Stimulated activated naive CD8-positive, alpha-beta T cell treated with anti-CD3 and anti-CD28 coated beads, Interleukin-15, Interleukin-2, amounts not matched to agents 100 U/mL and 50 U/mL, for 24 hours (primary cell): ENCODE results near the gene PODNL1.

Source experiments
- ATAC-seq: fragments of 150-1000 bp; cut with Tn5 transposase; one replicate; pipeline ENCODE4 v1.10.0; 2021
- DNase-seq: peaks from one replicate; pipeline ENCODE4 v3.0.0; 2021

PODNL1 gene

DNA sequence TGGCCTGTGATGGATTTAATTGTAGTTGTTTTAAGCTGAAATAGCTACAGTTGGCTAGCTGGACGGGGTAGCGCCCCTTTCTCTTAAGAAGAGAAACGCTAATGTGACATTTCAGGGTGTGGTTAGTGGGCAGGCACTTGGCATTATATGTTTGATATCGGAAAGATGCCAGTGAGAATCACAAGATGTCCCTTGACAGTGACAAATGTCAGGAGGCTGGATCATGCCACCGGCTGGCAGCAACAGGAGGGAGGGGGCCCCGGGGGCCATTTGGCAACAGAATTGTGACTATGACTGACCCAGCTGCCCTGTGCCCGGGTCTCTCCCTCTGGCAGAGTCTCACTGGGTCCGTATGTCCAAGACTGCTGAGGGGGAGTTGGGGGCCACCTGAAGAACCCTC lies 18.8 kb upstream of the PODNL1 start:
- DNase-seq: no peak
- no peak for ATAC-seq

DNA sequence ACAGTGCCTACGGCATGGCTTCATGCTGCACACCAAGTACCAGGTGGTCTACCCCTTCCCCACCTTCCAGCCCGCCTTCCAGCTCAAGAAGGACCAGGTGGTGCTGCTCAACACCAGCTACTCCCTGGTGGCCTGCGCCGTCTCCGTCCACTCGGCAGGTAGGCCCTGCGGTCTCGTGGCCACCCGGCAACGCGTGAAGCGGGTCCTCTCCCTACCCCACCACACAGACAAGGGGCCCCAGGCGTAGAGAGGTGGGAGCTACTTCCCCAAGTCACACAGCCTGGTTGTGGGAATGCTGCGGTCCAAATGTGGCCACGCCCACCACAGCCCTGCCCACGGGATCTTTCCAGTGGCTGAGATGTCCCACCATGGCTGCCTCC lies 18.1 kb upstream of the PODNL1 start:
- no peak for ATAC-seq
- DNase-seq: no peak

DNA sequence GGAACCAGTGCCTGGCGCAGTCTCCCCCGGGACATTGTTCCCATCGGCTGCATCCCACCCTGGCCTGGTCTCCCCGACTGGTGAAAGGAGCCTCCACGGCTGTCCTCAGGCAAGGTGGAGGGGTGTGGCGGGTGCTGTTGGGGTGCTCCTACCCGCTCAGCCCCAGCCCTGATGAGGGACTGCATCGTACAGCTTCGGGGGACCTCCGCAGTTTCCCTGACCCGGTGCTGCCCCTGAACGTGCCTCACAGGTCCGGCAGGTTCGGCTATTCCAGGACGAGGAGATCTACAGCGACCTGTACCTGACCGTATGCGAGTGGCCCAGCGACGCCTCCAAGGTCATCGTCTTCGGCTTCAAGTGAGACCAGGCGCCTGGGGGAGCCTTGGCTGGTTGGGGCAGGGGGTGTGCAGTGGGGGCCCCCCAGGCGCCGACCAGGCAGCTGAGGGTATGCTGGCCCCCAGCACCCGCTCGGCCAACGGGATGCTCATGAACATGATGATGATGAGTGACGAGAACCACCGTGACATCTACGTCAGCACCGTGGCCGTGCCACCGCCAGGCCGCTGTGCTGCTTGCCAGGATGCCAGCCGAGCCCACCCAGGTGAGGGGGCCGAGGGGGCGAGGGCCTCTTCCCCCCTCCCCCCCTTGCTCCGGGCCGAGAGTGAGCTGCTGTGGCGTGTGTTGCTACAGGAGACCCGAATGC lies 17.6 kb upstream of the PODNL1 start:
- ATAC-seq: no peak
- DNase-seq: no peak

DNA sequence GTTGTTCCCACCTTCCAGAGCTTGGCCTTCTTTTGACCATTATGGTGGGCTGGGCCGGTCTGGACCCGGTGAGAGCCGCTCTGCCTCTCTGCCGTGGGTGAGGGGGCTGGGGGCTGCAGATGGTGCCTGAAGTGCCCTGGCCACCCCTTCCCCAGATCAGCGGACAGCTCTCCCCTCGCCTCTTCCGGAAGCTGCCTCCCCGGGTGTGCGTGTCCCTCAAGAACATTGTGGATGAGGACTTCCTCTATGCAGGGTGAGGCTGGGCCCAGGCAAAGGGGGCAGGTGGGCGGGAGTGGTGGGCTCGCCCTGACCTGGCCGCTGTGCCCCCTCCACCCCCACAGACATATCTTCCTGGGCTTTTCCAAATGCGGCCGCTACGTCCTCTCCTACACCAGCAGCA lies 16.0 kb upstream of the PODNL1 start:
- no peak for DNase-seq
- no peak for ATAC-seq

DNA sequence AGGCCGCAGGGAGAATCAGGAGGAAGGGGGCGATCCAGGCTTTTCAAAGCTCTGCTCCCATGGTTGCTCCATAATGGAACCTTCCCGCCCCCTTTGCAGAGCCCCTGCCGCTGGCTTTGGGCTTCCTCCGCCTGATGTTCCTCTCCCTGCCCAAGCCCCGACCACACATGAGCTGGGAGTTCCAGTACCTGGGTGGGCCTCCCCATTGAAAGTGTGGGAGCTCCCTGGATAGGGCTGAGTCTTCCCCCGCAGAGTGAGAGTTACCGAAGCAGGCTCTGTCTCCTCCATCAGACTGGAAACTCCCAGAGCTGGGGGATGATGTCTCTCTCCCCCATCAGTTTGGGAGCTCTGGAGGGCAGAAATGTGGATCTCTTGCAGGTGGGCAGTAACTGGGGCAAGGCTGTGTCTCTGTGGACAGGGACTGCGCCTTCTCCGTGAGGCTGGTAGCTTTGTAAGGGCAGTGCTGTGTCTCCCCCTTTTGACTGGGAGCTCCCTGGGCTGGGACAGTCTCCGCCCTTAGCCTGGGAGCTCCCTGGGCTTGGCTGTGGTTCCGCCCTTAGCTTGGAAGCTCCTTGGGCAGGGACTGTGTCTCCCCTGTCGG lies 14.8 kb upstream of the PODNL1 start:
- no peak for ATAC-seq
- peak; percentile 15 for DNase-seq

DNA sequence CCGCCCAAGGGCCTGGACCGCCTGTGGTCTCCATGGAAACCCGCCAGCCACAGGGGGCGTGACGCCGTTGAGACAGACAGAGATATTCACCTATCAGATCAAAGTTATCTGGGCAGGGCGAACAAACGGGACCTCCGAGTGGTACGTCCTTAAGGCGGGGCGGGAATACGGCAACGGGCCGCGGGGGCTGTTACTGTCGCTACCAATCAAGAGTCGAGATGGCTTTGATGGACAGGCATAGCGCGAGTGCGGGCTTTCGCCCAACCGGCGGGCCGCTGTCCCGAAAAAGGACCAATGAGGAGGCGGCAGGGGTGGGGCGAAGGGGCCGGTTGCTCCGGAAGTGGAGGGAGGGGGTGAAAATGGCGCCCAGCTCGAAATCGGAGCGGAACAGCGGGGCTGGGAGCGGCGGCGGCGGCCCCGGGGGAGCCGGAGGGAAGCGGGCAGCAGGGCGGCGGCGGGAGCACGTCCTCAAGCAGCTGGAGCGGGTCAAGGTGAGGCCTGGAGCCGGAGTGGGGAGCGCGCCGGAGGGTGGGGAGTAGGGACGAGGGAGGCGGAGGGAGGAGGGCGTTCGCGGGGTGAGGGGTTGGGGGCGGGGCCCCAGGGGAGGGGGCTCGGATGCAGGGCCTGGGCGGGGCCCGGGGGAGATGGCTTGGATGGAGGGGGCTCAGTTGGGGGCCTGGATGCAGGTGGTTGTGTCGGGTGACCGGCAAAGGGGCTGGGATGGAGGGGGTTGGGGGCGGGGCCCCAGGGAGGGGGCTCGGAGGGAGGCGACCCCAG lies 14.1 kb upstream of the PODNL1 start, which contains the start of gene DCAF15:
Gene DCAF15 (plus strand): TSS at position 356 of the 777 bp plus-strand sequence. CDS start 4 bp downstream, at position 360.
- peak; percentile 98 for ATAC-seq
- DNase-seq: peak; percentile 98

DNA sequence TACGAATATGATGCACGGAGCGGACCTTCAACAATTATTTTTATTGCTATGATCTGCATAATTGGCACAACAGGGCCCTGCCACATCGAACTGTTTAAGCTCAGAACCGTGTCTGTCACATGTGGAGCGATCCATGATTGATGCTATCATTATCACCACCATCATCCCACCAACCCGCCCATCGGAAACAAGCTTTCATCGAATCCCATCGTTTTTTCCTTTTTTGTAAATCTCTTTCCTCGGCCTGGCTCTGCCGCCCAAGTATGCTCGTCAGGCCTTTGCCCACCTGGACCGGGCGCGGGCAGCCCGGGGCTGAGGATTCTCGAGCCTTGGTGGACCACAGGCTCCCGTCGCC lies 13.6 kb upstream of the PODNL1 start:
- no peak for DNase-seq
- peak; percentile 11 for ATAC-seq

DNA sequence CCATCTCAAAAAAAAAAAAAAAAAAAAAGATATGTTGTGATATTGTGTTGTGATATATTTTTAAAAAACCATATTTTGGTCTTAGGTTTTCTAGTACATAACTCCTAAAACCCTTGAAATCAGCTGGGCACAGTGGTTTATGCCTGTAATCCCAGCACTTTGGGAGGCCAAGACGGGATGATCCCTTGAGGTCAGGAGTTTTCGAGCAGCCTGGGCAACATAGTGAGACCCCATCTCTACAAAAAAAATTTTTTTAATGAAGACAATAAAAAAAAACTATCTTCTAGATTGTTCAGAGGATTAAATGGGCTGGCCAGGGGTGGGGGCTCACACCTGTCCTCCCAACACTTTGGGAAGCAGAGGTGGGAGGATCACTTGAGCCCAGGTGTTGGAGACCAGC lies 12.8 kb upstream of the PODNL1 start:
- ATAC-seq: no peak

DNA sequence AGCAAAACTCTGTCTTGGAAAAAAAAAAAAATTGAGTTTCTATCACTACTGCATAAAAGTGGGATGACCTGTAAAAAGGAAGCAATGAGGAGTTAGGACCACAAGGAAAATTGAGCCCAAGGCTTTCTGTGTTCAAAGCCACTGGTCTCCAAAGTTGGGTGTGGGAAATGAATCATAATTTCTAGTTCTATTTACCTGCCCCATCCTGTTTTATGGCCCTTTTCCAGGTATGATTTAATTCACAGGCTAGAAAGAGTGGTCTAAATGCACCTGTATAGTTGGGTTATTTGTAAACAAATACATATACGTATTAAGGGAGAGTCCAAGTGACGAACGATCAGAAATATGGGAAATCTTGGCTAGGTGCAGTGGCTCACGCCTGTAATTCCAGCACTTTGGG lies 8.2 kb upstream of the PODNL1 start:
- ATAC-seq: no peak
- no peak for DNase-seq

More for the DNA sequence above, 12.8 kb upstream of the PODNL1 start:
- DNase-seq: no peak

DNA sequence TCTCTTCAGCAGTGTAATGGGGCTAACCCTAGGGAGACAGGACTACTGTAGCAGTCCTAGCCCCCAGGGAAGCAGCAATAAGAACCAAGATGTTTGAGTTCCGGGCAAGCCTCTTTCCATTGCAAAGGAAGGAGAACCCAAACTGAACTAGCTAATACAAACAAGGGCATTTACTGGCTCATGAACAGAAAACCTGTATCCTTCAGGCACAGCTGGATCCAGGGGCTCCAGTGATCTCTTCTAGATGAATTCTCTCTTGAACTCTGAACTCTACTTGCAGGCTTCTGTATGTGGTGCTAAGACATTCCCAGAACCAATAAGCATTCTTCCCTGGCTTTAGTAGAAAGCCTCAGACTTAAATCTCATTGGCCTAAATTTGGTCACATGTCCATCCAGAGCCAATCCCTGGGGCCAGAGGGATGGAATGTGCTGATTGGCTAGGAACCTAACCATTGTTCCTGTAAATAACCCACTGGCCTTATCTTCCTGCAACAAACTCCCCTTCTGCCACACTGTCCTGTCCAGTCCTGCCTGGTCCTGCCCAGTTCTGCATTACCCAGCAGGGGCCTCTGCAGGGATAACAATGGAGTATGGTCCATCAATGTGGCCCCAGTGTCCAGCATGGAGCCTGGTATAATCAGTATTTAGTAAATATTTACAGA lies 3.9 kb upstream of the PODNL1 start:
- DNase-seq (no peak), ATAC-seq (no peak)

DNA sequence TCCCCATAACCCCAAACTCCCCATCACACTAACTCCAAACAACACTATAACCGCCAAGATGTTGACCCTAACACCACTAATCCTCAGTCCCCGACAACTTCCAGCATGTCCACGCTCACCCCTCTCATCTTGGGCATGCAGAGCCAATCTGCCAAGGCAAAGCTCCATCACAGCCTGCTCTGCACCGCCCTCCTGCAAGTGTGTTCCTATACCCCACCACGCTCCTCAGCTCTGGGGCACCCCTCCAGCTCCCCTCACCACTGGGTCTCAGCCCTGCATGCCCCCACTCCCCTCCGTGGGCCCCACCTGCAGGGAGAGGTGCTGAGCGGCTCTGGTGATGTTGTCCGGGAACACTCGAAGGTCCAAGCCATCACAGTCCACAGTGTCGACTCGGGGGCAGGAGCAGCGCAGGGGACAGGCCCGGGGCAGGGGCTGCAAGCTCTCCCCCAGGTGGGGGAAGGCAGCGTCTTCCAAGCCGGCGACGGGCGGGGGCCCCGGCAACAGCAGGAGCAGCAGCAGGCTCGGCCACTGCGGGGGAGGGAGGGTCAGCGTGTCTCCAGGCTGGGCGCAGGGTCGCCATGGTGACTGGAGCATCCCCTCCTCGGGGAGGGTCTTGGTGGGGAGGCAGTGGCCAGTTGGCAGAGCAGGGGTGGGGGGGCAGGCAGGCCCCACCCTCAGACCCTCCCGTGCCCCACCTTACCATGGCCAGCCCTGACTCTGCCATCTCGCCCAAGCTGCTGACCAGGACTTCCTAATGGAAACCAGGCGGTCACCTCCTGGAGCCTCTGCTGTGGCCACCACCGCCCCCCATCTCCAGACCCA lies 527 bp downstream of the PODNL1 start:
- no peak for DNase-seq

DNA sequence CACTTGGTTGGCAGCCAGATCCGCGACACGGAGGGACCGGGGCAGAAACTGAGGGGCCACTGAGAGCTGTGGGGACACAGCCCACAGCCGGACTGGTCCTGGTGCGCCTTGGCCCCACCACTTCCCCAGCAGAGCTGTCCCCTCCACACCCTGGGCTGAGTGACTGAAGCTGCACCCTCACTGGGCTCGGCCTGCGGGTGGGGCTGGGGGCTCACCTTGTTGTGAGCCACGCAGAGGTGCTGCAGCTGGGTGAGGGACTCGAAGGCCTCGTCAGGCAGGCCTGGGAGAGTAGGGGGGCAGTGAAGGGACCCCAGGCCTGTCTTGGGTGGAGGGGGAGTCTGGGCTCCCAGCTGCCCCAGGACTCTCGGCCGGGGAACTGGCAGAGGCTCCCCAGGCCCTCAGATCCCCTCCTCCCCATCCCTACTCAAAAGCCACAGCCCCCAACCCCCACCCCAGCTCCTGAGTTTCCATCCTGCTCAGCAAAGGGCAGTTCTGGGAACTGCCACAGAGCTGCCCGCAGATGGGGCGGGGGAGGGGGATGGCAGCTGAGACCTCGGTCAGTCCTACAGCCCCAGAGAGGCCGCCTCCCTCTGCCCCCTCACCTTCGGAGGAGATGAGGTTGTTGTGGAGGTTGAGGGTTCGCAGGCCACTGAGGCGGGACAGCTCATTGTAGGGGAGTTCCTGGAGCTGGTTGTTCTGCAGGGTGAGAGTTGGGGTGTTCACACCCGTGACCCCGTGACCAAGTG lies 2.3 kb downstream of the PODNL1 start:
- ATAC-seq (no peak), DNase-seq (no peak)

More for the DNA sequence above, 527 bp downstream of the PODNL1 start:
- no peak for ATAC-seq

DNA sequence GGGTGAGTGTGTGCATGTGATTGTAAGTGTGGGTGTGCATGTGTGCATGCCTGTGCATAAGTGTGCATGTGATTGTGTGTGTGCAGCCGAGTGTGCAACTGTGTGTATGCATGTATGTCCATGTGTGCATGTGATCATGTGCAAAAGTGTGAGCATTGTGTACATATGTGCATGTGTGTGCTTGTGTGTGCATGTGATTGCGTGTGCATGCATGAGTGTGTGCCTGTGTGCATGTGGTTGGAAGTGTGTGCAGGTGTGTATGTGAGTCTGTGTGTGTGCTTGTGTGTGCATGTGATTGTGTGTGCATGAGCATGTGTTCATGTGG lies 3.5 kb downstream of the PODNL1 start:
- ATAC-seq: no peak
- no peak for DNase-seq

DNA sequence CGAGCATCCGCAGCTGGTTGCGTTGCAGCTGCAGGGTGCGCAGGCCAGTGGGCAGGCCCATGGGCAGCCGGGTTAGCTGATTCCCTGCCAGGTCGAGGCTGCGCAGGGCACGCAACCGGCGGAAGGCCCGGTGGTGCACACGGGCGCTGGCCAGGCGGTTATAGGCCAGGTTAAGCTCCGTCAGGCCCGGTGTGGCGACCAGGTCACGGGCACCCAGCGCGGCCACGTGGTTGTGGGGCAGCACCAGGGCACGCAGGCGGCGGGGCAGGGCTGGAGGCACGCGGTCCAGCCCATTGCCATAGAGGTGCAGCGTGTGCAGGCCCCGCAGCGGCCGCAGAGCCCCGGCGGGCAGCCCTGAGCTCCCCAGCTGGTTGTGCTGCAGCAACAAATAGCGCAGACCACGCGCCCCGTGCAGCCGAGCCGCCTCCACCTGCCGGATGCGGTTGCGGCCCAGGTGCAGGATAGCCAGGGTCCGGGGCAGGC lies 5.3 kb downstream of the PODNL1 start:
- DNase-seq: no peak
- no peak for ATAC-seq

DNA sequence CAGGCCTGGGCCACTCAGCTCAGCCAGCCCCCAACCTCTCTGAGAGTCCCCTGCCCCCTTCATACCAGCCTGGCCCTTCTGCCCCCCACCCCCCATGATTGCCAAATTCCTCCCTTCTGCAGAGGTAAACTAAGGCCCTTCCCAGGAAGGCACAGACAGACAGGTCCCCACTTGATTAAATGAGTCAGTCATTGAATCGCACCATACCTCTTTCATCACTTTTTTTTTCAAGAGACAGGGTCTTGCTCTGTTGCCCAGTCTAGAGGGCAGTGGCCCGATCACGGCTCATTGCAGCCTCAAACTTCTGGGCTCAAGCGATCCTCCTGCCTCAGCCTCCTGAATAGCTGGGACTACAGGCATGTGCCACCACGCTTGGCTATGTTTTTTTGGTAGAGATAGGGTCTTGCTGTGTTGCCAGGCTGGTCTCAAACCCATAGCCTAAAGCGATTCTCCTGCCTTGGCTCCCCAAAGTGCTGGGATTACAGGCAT lies 6.0 kb downstream of the PODNL1 start:
- DNase-seq (no peak), ATAC-seq (no peak)

DNA sequence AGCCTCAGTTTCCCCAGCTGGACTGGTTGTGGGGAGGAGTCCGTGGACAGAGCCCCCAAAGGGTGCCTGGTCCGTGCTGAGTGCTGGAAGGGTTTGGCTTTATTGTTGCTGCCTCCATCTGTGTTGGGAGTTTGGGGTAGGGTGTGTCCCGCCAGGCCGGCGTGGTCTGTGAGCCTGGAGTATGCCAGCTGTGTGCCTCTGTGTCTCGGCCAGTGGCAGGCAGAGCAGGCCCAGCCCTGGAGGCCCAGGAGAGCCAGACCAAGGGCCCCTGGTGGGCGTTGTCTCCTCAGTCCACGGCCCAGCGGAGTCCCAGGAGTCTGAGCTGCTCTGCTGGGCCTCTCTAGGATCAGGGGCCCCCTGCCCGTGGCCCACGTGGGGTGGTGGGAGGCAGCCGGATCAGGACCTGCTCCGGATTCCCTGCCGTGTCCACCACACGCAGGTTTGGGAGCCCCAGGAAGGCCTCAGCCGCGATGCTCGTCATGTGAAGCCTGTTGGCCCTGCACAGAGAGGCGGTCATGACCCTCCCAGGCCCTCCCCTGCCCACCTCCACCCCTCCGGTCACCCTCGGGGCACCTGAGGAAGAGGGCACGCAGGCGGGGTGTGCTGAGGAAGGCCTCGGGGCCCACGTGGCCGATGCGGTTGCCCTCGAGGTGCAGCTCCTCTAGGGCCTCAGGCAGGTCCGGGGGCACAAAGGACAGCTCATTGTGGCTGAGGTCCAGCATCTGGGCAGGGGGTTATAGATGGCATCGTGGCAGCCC lies 6.6 kb downstream of the PODNL1 start:
- DNase-seq (no peak), ATAC-seq (no peak)

DNA sequence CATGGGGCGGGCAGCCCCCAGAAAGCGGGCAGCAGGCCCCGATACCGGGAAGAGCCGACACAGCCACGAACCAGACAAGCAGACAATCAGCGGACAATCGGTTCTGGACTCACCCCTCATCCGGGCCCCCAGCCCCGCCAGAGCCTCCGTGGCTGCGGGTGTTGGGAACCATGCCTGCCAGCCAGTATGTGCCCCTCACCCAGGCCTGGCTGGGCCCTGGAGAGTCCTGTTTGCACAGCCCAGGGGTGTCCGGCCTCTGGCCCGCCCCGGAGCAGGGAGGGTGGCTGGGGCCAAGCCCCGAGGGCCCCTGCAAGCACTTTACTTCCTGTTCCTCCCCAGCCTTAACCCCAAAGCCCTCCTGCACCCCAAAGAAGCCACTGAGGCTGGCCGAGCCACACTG lies 7.8 kb downstream of the PODNL1 start:
- no peak for DNase-seq
- no peak for ATAC-seq

DNA sequence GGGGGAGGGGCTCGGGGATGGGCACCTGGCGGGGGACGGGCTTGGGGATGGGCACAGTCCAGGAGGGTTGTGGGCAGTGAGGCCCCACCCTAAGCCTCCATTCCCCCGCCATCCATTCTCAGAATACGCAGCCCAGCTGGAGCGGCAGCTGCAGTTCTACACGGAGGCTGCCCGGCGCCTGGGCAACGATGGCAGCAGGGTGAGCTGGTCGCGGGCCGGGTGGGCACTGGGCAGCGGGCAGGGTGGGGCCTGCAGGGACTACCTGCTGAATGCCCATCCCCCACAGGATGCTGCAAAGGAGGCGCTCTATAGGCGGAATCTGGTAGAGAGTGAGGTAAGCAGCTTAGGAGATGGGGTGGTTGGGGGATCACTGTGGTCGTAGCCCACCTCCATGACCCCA lies 8.3 kb downstream of the PODNL1 start:
- DNase-seq (no peak), ATAC-seq (no peak)

DNA sequence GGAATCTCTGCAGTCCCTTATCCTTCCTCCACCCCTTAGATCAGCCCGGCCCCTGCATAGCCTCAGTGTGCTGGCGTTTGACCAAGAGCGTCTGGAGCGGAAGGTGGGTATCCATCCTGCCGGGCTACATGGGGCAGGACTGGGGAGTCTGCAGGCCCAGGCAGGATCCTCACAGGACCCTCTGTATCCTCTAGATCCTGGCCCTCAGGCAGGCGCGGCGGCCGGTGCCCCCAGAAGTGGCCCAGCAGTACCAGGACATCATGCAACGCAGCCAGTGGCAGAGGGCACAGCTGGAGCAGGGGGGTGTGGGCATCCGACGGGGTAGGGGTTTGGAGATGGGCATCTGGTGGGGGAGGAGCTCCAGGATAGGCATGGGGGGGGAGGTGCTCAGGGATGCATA lies 8.9 kb downstream of the PODNL1 start:
- DNase-seq (no peak), ATAC-seq (no peak)

DNA sequence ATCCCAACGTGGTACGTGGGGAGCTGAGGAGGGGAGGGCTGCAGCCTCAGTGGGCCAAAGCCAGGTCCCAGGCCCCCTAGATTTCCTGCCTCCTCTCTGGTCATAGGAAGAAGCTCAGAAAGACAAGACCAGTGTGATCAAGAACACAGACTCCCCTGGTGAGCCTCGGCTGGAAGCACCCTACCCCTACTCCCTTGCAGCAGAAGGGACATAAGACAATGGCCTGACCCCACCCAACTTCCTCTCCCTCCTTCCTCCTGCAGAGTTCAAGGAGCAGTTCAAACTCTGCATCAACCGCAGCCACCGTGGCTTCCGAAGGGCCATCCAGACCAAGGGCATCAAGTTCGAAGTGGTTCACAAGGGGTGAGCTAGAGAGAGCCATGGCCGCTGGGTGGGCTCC lies 11.5 kb downstream of the PODNL1 start:
- no peak for ATAC-seq
- DNase-seq: no peak
